Ovary (tissue), 3 donors: Measurements from ENCODE around the gene GNG4.

Source experiments
- EP300 ChIP-seq: sonication (generic); formaldehyde crosslinking; IDR thresholded peaks from one replicate; pipeline ENCODE4 v1.6.1; 2017; ENCODE audit warnings: antibody characterized with exemption
- TF ChIP-seq, protein P1 (sequence below), 3 donors: fragments of 450-650 bp in 2 of 3; fragments of 200-600 bp in 1 of 3; IDR thresholded peaks; one replicate each; pipeline versions ENCODE4 v1.5.1 to v1.8.0; 2016 to 2022; ENCODE audit warnings: antibody characterized with exemption in 3 of 3, mild to moderate bottlenecking in 1 of 3
- donor health status: DM: no; HTN: no; CAD: no.

DNA sequence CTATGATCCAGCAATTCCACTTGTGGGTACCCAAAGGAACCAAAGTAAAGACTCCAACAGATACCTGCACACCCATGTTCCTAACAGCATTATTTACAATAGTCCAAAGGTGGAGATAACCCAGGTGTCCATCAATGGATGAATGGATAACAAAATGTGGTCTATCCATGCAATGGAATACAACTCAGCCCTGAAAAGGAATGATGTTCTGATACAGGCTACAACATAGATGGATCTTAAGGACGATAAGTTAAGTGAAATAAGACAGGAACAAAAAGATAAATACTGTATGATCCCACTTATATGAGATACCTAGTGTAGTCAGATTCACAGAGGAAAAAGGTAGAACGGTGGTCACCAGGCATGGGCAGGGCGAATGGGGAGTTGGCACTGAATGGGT lies 69.7 kb downstream of the GNG4 start:
- TF ChIP-seq, protein P1, sequence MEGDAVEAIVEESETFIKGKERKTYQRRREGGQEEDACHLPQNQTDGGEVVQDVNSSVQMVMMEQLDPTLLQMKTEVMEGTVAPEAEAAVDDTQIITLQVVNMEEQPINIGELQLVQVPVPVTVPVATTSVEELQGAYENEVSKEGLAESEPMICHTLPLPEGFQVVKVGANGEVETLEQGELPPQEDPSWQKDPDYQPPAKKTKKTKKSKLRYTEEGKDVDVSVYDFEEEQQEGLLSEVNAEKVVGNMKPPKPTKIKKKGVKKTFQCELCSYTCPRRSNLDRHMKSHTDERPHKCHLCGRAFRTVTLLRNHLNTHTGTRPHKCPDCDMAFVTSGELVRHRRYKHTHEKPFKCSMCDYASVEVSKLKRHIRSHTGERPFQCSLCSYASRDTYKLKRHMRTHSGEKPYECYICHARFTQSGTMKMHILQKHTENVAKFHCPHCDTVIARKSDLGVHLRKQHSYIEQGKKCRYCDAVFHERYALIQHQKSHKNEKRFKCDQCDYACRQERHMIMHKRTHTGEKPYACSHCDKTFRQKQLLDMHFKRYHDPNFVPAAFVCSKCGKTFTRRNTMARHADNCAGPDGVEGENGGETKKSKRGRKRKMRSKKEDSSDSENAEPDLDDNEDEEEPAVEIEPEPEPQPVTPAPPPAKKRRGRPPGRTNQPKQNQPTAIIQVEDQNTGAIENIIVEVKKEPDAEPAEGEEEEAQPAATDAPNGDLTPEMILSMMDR (IDR thresholded peaks at IDR 0.05): no peak
- no peak for TF ChIP-seq EP300
